ENCODE results near the gene NBPF8.
"Not testable (repeated sequence)": the region's sequence is repeated elsewhere in the genome, so short reads cannot be mapped to it uniquely, and the experiment has no call there.

The NBPF8 gene, protein sequence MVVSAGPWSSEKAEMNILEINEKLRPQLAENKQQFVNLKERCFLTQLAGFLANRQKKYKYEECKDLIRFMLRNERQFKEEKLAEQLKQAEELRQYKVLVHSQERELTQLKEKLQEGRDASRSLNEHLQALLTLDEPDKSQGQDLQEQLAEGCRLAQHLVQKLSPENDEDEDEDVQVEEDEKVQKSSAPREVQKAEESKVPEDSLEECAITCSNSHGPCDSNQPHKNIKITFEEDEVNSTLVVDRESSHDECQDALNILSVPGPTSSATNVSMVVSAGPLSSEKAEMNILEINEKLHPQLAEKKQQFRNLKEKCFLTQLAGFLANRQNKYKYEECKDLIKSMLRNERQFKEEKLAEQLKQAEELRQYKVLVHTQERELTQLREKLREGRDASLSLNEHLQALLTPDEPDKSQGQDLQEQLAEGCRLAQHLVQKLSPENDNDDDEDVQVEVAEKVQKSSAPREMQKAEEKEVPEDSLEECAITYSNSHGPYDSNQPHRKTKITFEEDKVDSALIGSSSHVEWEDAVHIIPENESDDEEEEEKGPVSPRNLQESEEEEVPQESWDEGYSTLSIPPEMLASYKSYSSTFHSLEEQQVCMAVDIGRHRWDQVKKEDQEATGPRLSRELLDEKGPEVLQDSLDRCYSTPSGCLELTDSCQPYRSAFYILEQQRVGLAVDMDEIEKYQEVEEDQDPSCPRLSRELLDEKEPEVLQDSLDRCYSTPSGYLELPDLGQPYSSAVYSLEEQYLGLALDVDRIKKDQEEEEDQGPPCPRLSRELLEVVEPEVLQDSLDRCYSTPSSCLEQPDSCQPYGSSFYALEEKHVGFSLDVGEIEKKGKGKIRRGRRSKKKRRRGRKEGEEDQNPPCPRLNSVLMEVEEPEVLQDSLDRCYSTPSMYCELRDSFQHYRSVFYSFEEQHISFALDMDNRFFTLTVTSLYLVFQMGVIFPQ

DNA sequence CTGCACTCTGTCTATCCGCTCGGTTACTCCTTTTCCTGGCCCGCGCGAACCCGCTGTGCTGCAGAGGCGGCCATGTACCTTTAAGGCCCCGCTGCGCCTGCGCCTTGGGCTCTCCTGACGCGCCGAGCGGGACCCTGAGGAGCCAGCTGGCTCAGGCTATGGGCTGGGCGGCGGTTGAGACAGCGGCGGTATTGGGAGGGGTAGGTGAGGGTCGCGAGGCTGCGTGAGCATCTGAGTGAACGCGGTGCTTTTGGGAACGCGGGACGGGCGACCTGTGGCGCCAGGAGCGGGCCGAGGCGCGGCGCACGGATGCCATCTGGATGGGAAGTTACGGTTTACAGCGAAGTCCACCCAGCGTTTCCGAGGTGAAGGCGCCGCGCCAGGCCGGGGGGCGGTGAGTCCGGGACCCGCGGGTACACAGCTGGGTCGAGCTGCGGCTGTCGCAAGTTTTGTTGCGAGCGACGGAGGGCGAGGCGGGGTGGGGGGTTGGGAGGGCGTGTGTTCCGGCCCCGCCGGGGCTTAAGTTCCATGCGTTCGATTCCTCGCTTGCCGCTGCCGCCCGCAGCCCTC, at the start of gene NBPF8:
NBPF8 (plus strand) TSS at position 125 of the 570 bp plus-strand sequence. CDS start 21,488 bp downstream, outside the sequence.
- DNase-seq (ENCODE audit: low read depth), result not testable (repeated sequence)
- H3K4me3 ChIP-seq (ENCODE audit: control insufficient read depth, low read depth, low read length), result peak within 1 kb of the TSS; percentile 56

DNA sequence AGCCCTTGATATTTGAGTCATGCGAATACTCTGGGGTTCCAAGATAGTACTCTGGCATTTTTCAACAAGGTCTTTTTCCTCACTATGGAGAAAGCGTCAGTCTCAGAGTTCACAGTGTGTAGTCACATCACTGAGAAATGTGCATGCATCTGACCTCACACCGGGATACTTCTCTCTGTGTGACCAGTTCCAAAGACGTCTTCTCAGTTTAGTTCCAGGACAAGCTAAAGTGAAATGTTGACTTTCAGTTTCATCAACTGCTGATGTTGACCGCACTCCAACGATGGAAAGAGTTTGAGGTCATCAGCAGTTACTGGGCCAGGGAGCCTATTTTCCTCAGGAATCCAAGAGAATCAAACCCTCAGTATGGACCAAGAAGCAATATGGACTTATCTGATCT, 47.1 kb upstream of the NBPF8 start:
- H3K4me3 ChIP-seq (ENCODE audit: control insufficient read depth, low read depth, low read length); DNase-seq (ENCODE audit: low read depth): not testable (repeated sequence)

DNA sequence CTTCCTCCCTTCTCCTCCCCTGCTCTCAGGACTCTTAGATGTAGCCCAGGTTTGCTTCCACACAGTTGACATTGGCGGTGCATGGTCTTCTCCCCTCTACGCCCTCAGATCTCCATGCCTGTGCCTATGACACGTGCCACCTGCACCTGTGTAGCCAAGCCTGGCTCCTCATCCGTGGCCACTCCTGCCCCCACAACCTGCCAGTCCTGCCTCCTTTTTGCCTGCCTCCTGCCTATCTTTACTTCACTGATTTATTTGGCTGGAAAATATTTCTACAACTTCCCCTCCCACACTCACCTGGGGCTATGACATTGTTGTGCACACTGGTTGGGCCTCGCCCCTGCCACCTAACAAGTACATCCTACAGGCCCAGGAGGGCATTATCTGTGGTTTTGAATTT, 28.2 kb upstream of the NBPF8 start:
- not testable (repeated sequence) for H3K4me3 ChIP-seq (ENCODE audit: control insufficient read depth, low read depth, low read length); DNase-seq (ENCODE audit: low read depth)

DNA sequence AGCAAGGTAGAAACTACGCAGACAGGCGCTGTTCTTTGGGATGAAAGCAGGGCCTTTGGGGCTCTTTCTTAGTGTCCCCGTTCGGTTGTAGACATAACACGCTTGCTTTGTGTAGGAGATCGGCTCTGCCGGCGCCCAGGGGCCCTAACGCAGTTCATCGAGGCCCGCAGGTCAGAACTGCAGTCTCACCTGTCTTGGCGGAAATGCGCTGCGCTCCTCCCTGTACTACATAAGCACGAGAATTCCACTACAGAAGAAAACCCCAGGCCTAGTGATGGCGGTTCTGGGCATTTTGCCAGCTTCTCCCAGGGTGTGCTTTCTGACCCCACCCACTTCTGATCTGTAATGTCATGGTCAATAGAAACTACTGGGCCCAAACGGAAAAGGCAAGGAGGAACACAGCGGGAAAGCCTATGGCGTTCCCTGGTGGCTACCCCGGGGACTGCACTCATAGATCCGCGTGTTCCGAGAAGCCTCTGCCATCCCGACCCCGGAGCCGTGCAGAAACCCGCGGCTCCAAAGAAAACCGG, 26.2 kb upstream of the NBPF8 start:
- DNase-seq (ENCODE audit: low read depth), result not testable (repeated sequence)

DNA sequence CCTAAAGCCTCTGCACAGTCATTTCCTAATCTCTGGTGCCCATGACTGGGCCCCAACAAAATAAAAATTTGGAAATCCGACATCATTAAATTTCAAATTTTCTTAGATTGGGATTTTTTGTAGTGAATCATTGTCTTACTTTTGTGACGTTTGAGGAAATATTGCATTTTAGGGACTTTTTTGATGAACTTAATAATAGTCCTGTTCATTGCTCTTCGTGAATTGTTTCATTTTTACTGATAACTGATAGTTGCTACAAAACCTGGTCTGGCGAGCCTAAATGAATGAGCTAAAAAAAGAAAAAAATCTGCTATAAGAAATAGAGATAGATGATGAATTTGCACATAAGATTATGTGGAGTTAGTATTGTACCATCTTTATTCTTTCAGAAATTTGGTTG, 23.5 kb upstream of the NBPF8 start:
- DNase-seq (ENCODE audit: low read depth), result not testable (repeated sequence)

More for the DNA sequence above, 26.2 kb upstream of the NBPF8 start:
- H3K4me3 ChIP-seq (ENCODE audit: control insufficient read depth, low read depth, low read length), result not testable (repeated sequence)

DNA sequence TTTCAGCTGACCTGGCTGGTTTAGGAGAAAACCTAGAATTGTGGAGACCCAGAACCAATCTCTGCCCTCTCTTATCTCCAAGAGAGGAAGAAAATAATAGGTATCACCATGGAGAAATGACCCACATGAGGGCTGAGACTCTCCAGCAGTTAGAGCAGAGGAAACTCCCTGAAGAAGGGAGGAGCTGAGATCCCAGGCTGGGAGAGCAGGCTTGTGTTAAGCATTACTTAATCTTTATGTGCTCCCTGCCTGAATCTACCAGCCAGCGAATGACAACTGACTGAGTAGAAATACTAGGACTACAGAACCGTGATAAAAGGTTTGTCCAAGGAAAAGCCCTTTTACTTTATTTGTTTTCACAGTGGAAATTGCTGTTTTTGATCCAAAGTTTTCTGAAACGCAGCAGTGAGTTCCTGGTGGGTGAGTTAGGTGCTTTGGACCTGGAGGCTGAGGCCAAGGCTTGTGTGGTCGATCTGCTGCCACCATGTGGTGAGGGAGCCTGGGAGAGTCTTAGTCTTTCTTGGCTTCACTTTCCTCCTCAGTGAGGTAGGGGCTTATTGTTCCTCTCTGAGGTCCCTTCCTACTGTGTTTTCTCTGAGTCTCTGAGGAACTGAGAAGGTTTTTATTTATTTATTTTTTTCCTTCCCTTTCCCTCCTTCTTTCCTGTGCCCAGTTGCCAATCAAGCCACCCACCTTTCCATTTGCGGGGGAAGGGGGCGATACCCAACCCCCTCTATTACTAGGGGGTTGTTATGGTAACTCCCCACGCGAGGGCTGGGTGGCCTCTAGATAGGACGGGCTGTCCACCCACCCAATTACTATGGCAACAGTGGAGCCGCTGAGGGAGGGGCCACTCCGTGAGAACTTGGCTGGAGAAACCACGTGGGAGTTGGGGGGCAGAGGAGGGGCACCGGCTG, 21.3 kb upstream of the NBPF8 start:
- DNase-seq (ENCODE audit: low read depth); H3K4me3 ChIP-seq (ENCODE audit: control insufficient read depth, low read depth, low read length): not testable (repeated sequence)

More for the DNA sequence above, 23.5 kb upstream of the NBPF8 start:
- H3K4me3 ChIP-seq (ENCODE audit: control insufficient read depth, low read depth, low read length), result not testable (repeated sequence)

DNA sequence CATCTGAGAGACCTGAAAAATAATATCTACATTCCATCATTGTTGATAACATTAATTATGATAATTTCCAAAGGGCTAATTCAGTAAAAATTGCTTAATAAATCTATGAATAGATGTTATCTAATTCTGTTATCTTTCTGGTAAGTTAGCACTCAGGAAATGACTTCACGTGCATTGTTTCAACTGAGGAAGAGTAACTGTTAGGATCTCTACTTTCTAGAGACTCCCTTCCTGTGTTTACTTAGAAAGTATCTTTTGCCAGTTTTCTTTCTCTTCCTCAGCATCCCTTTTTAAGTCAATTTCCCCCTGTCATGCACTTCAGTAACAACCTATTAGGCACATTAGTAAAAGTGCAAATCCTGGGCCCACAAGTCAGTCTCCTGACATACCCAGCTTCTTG, 9.5 kb upstream of the NBPF8 start:
- H3K4me3 ChIP-seq (ENCODE audit: control insufficient read depth, low read depth, low read length); DNase-seq (ENCODE audit: low read depth): not testable (repeated sequence)

GRCh38 chr1:120414451-120414850, 384 bp upstream of the NBPF8 start:
- H3K4me3 ChIP-seq (ENCODE audit: control insufficient read depth, low read depth, low read length), result peak overlapping the region; percentile 23
- DNase-seq (ENCODE audit: low read depth), result not testable (repeated sequence)

DNA sequence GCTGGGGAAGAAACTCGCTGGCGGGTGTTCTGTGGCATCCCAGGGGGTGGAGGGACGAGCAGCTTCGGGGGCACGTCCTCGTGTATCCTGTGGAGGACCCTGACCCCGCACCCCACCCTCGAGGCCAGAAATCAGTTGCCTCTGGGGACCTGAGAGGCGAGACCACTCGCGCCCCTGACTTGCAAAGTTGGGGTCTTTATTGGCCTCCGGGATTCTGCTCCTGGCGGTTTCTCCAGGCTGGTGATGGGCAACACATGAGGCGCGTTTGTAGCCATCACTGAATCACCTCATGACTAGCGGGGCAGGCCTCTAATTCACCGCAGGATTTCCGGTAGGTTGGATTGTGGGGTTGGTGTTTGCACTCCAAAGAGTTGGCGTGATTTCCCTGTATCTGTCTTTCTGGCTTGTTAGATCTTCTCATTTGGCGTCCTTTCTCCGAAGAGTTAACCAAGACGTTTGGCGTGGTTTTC, 692 bp downstream of the NBPF8 start:
- H3K4me3 ChIP-seq (ENCODE audit: control insufficient read depth, low read depth, low read length), result peak overlapping the region; percentile 56
- DNase-seq (ENCODE audit: low read depth), result not testable (repeated sequence)

GRCh38 chr1:120425063-120425462, 10.2 kb downstream of the NBPF8 start:
- not testable (repeated sequence) for H3K4me3 ChIP-seq (ENCODE audit: control insufficient read depth, low read depth, low read length); DNase-seq (ENCODE audit: low read depth)

GRCh38 chr1:120431626-120432025, 16.8 kb downstream of the NBPF8 start:
- DNase-seq (ENCODE audit: low read depth); H3K4me3 ChIP-seq (ENCODE audit: control insufficient read depth, low read depth, low read length): not testable (repeated sequence)

GRCh38 chr1:120433831-120434230, 19.0 kb downstream of the NBPF8 start:
- not testable (repeated sequence) for H3K4me3 ChIP-seq (ENCODE audit: control insufficient read depth, low read depth, low read length); DNase-seq (ENCODE audit: low read depth)

DNA sequence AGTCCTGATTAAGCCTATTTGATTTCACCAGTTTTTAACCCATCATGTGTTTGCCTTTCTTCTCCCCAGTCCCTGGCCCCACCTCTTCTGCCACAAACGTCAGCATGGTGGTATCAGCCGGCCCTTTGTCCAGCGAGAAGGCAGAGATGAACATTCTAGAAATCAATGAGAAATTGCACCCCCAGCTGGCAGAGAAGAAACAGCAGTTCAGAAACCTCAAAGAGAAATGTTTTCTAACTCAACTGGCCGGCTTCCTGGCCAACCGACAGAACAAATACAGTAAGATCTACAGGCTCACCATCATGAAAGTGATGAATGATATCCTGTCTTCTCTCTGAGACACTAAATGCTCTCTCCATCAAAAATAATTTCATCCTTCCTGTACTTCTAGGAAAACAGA, 34.3 kb downstream of the NBPF8 start:
- DNase-seq (ENCODE audit: low read depth); H3K4me3 ChIP-seq (ENCODE audit: control insufficient read depth, low read depth, low read length): not testable (repeated sequence)

All from AG09309 (cell line).